RWPE1 (cell line): Measurements from ENCODE around the gene GPBAR1.

Experiments
- CTCF ChIA-PET: fragments of 350-600 bp; sonication (Branson Sonifier 250); formaldehyde crosslinking; extraction: SDS; loops from one replicate; lab custom pipeline; 2021; lab: Yijun Ruan, JAX
- POLR2A ChIA-PET: fragments of 400-600 bp; formaldehyde crosslinking; extraction: SDS; loops from one replicate; lab custom pipeline; 2020; ENCODE audit warnings: antibody characterized with exemption; ENCODE audit not compliant: low non-redundant PET; lab: Yijun Ruan, JAX
- DNase-seq: peaks from one replicate; pipeline ENCODE4 v3.0.0; 2012; ENCODE audit warnings: low spot score
- H3K27ac ChIP-seq: fragments of 450-650 bp; 2 replicates; pipeline ENCODE4 v1.5.1; 2017
- TF ChIP-seq, protein P1 (sequence below): fragments of 450-650 bp; conservative IDR thresholded peaks from 2 replicates; pipeline ENCODE4 v1.5.1; 2017; ENCODE audit warnings: low read depth, mild to moderate bottlenecking

Gene GPBAR1

DNA sequence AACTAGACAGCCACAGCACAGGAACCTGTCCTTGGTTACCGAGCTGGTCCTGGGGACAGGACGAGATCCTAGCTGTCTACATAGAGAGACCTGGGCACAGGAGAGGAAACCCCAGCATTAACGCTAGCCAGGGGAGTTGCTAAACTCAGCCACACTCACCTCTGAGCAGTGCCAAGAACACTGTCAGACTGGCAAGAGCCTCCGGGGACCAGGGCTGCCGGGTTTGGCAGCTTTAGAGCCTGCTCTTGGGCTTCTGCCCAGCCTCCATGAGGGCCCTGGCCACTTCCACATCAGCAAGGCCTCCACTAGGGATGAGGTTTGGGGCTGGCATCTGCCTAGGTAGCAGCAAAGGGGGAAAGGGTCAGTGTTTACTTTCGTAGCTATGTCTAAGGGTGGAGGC is 24.8 kb downstream of the GPBAR1 start:
- ChIA-PET CTCF (interaction anchor here (0.6 to 1.4 kb wide), 2 partner anchors 13 to 15 kb away, joined by 4 to 5 read pairs; no protein-coding TSS in a partner anchor), POLR2A (interaction anchor here (0.6 kb wide), 1 partner anchor 557 kb away, joined by 4 read pairs; no protein-coding TSS in a partner anchor)
- H3K27ac ChIP-seq: peak overlapping the region; percentile 99
- TF ChIP-seq, protein P1, sequence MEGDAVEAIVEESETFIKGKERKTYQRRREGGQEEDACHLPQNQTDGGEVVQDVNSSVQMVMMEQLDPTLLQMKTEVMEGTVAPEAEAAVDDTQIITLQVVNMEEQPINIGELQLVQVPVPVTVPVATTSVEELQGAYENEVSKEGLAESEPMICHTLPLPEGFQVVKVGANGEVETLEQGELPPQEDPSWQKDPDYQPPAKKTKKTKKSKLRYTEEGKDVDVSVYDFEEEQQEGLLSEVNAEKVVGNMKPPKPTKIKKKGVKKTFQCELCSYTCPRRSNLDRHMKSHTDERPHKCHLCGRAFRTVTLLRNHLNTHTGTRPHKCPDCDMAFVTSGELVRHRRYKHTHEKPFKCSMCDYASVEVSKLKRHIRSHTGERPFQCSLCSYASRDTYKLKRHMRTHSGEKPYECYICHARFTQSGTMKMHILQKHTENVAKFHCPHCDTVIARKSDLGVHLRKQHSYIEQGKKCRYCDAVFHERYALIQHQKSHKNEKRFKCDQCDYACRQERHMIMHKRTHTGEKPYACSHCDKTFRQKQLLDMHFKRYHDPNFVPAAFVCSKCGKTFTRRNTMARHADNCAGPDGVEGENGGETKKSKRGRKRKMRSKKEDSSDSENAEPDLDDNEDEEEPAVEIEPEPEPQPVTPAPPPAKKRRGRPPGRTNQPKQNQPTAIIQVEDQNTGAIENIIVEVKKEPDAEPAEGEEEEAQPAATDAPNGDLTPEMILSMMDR: no peak
- no peak for DNase-seq

DNA sequence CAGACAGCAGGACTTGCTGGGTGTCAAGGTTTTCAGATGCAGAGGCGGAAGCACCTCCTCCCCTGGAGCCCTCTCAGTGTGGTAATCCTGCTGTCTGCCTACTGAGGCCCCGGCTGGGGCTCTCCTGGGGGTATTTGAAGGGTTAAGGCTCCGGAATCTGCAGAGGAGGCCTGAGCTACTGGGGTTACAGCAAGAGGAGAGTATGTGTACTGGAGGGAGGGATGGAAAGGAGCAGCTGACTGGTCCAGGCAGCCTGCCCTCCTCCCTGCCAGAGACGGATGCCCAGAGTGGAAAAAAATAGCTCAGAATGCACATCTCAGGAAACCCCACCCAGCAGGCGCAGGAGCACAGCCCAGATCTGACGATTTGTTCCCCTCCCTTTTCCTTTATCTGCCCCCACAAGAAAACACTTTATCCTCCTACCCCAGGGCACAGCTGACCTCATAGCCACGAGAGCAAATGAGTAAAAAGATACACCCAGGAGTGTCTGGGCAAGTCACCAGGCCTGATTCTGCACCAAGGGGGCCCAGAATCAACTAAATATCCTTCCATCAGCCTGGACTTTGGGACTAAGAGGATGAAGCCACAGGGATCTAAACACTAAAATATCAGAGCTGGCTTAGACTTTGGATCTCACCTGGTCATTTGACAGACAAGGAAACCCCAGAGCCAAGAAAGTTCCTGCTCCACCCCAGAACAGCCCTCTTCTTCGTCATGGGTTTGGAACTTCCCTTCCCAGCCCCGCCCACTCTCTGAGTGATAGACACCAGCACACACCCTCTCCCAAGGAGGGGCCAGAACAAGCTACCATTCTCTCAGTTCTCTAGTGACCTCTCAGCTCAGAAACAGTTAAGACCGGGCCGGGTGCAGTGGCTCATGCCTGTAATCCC is 26.0 kb downstream of the GPBAR1 start:
- ChIA-PET CTCF (interaction anchor here (1.0 to 1.2 kb wide), 2 partner anchors 12 to 15 kb away, joined by 3 to 4 read pairs; no protein-coding TSS in a partner anchor), POLR2A (interaction anchor here (0.5 to 1.7 kb wide), 7 partner anchors 9 to 98 kb away, joined by 3 to 5 read pairs (median 4); no protein-coding TSS in a partner anchor)
- peak overlapping the region; percentile 99 for H3K27ac ChIP-seq
- DNase-seq: peak; percentile 91
- TF ChIP-seq, protein P1: no peak

DNA sequence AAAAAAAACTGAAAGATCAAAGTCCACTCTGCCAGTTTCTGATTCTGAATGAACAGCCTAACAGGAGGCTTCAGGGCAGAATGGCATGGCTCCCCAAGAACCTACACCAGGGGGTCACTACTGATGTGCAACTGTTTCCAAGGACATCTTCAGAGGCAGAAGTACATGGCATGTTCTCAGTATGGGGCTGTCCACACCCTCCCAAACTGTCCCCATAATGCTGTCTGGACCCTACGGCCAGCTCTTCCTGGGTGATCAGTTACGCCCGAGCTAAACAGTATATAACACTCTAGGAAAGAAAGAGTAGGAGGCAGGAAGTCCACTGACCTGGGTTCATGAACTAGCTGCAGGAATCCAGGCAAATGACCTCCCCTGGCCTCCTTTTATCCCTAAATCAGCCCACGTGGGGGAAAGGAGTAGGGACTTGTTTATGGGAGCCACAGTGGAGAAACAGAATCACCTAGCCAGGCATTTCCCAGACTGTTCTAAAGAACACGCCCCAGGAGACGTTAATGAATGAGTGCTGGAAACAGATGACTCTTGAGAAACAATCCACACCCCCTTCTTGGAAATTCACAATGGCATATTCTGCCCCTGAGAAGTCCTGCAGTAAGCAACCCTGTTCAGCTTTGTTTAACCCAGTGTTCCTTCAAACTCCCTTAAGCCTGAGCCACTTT is 29.0 kb downstream of the GPBAR1 start:
- TF ChIP-seq, protein P1: no peak
- POLR2A ChIA-PET: no interaction called here
- DNase-seq: no peak
- peak overlapping the region; percentile 90 for H3K27ac ChIP-seq
- CTCF ChIA-PET: interaction anchor here (0.7 to 1.0 kb wide), 2 partner anchors 7 to 70 kb away, joined by 3 read pairs; no protein-coding TSS in a partner anchor

- peak overlapping the region; percentile 90 for H3K27ac ChIP-seq
- POLR2A ChIA-PET: no interaction called here
Measured at GRCh38 chr2:218290316-218291261, 29.8 kb downstream of the GPBAR1 start.

GRCh38 chr2:218291318-218292047 is 30.7 kb downstream of the GPBAR1 start:
- TF ChIP-seq, protein P1: no peak
- ChIA-PET POLR2A (interaction anchor here (1.2 kb wide), 1 partner anchor 18 kb away, joined by 4 read pairs; no protein-coding TSS in a partner anchor), CTCF (interaction anchor here (1.1 to 1.5 kb wide), 4 partner anchors 18 to 65 kb away, joined by 3 to 4 read pairs (median 4); partner anchors contain the start of genes AAMP, CATIP and PNKD)
- peak overlapping the region; percentile 90 for H3K27ac ChIP-seq
- no peak for DNase-seq

More at GRCh38 chr2:218290316-218291261, 29.8 kb downstream of the GPBAR1 start:
- TF ChIP-seq, protein P1: no peak
- CTCF ChIA-PET: interaction anchor here (0.7 to 1.5 kb wide), 6 partner anchors 8 to 1217 kb away, joined by 3 to 5 read pairs (median 4); partner anchors contain the start of genes AAMP, CATIP and PNKD
- no peak for DNase-seq
